HG03060 (cell line): ENCODE data around the gene KIF4B.
"Not testable (repeated sequence)": the region's sequence is repeated elsewhere in the genome, so short reads cannot be mapped to it uniquely, and the experiment has no call there.

ENCODE experiments used
- ATAC-seq: cut with Tn5 transposase; IDR thresholded peaks from one replicate; pipeline ENCODE4 v1.9.1; 2021; ENCODE audit warnings: low read depth, moderate number of reproducible peaks; ENCODE audit not compliant: unreplicated experiment

Gene KIF4B

GRCh38 chr5:155006265-155006664 lies 7.3 kb upstream of the KIF4B start:
- ATAC-seq, result not testable (repeated sequence)

- no peak for ATAC-seq
These were observed 4.9 kb upstream of the KIF4B start for GRCh38 chr5:155008669-155009068.

GRCh38 chr5:155010881-155011280 lies 2.7 kb upstream of the KIF4B start:
- no peak for ATAC-seq

- no peak for ATAC-seq
These were observed 1.7 kb downstream of the KIF4B start for GRCh38 chr5:155015239-155015638.

- peak; percentile 98 for ATAC-seq
These were observed 4.1 kb downstream of the KIF4B start for GRCh38 chr5:155017610-155018009.

GRCh38 chr5:155019601-155020226 lies 6.2 kb downstream of the KIF4B start:
- ATAC-seq, result no peak

GRCh38 chr5:155021842-155022241 lies 8.3 kb downstream of the KIF4B start:
- no peak for ATAC-seq

GRCh38 chr5:155023320-155023719 lies 9.8 kb downstream of the KIF4B start:
- no peak for ATAC-seq

GRCh38 chr5:155024015-155024414 lies 10.5 kb downstream of the KIF4B start:
- no peak for ATAC-seq

- ATAC-seq, result no peak
These were observed 12.3 kb downstream of the KIF4B start for GRCh38 chr5:155025895-155026294.

GRCh38 chr5:155027993-155028629 lies 14.6 kb downstream of the KIF4B start:
- ATAC-seq, result no peak

- no peak for ATAC-seq
These were observed 15.7 kb downstream of the KIF4B start for GRCh38 chr5:155029240-155029639.

GRCh38 chr5:155034145-155034744 lies 20.7 kb downstream of the KIF4B start:
- ATAC-seq, result not testable (repeated sequence)

GRCh38 chr5:155035087-155035486 lies 21.5 kb downstream of the KIF4B start:
- not testable (repeated sequence) for ATAC-seq

- no peak for ATAC-seq
These were observed 27.6 kb downstream of the KIF4B start for GRCh38 chr5:155040984-155041653.

- ATAC-seq, result no peak
These were observed 31.0 kb downstream of the KIF4B start for GRCh38 chr5:155044591-155044990.

GRCh38 chr5:155046591-155046990 lies 33.0 kb downstream of the KIF4B start:
- no peak for ATAC-seq

GRCh38 chr5:155047818-155048217 lies 34.3 kb downstream of the KIF4B start:
- ATAC-seq, result no peak

- no peak for ATAC-seq
These were observed 36.2 kb downstream of the KIF4B start for GRCh38 chr5:155049569-155050383.

- ATAC-seq, result no peak
These were observed 36.9 kb downstream of the KIF4B start for GRCh38 chr5:155050384-155051019.
